Skin epidermis (tissue), 12 donors: ENCODE measurements around the gene CCDC47.
A peak's percentile ranks its signal among the peaks of the same experiment; 100 is the strongest.
"Not testable (repeated sequence)": the region's sequence is repeated elsewhere in the genome, so short reads cannot be mapped to it uniquely, and the experiment has no call there.

Experiments used
- H3K27ac ChIP-seq, 21 experiments: fragments of 200-600 bp; sonication (generic) in 11 of 21; one replicate each; pipeline ENCODE4 v1.5.0; 2020; ENCODE audit warnings: mild to moderate bottlenecking in 3 of 21, inconsistent platforms in 2 of 21, moderate library complexity in 2 of 21
- H3K4me3 ChIP-seq, 7 experiments: fragments of 200-600 bp; sonication (generic) in 2 of 7; one replicate each; pipeline ENCODE4 v1.5.0; 2020; ENCODE audit warnings: inconsistent platforms in 2 of 7, mild to moderate bottlenecking in 2 of 7, moderate library complexity in 1 of 7

The CCDC47 gene

GRCh38 chr17:63773272-63774140 is at the start of gene CCDC47:
Gene CCDC47, minus strand, starts transcription at chr17:63773597. Its CDS starts 7,422 bp downstream, at chr17:63766175.
- H3K27ac ChIP-seq = peak within 1 kb of the TSS; percentile 74 to 99 (median 96)
- peak within 1 kb of the TSS; percentile 75 to 99 (median 94) for H3K4me3 ChIP-seq

DNA sequence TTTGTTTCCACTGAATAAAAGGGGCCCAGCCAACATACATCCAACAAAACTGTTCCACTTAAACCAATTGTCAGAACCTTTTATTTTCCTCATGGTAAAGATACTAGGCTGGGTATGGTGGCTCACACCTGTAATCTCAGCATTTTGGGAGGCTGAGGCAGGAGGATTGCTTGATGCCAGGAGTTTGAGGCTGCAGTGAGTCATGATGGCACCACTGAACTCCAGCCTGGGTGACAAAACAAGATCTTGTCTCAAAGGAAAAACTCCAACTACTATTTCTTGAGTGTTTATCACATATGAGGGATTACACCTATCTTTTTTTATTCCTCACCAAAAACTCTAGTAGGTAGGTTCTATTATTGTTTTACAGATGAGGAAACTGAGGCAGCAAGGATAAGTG is 49.1 kb upstream of the CCDC47 start:
- Histone ChIP-seq H3K27ac (no peak overlapping the region), H3K4me3 (no peak overlapping the region)

DNA sequence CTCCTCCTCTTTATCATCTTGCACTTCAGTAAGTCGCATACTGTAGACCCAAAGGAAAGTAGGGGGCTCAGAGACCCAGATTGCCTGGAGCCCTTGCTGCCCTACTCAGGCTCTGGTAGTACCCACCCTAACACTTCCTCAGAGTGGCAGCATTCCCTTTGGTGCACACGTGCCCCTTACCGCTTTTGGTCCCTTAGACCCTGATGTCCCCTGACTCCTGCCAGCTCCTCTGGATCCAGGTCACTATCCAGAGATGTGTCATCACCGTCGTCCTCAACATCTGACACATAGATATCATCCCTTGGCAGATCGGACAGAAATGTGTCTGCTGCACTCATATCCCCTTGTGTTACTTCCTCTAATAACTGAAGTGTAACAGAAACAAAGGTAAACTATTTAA is 48.4 kb upstream of the CCDC47 start:
- no peak overlapping the region for H3K4me3 ChIP-seq
- no peak overlapping the region for H3K27ac ChIP-seq

DNA sequence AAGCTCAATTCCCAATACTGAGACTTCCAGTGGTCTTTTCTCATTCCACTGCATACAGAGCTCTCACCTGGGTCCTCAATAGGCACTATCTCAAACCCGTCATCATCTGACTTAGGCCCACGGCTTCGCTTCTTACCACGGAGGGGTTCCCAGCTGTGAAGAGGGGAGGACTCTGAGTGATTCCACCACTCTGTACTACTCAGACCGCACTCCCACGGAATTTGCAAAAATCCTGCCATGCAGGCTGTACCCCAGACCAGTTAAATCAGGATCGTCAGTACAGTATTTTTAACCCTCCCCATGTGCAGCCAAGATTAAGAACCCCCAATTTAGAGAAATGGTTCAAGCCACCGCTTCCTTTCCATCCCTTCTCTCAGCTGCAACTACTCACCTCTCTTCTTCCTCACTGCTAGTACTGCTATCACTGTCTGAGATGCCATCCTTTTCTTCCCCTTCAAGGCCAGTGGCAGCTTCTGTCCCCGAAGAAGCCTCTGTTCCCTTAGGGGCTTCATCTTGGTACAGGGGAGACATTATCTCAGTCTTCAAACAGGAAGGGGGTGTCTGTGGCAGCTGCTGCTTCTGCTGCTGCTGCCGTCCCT is 47.7 kb upstream of the CCDC47 start:
- Histone ChIP-seq H3K27ac (no peak overlapping the region), H3K4me3 (no peak overlapping the region)

- H3K27ac ChIP-seq = peak overlapping the region in 1 of 21 experiments; percentile 0
- H3K4me3 ChIP-seq = no peak overlapping the region
These were observed 46.5 kb upstream of the CCDC47 start for GRCh38 chr17:63819585-63820537.

GRCh38 chr17:63819131-63819530 is 45.7 kb upstream of the CCDC47 start:
- Histone ChIP-seq H3K27ac (peak overlapping the region in 1 of 21 experiments; percentile 0), H3K4me3 (no peak overlapping the region)

DNA sequence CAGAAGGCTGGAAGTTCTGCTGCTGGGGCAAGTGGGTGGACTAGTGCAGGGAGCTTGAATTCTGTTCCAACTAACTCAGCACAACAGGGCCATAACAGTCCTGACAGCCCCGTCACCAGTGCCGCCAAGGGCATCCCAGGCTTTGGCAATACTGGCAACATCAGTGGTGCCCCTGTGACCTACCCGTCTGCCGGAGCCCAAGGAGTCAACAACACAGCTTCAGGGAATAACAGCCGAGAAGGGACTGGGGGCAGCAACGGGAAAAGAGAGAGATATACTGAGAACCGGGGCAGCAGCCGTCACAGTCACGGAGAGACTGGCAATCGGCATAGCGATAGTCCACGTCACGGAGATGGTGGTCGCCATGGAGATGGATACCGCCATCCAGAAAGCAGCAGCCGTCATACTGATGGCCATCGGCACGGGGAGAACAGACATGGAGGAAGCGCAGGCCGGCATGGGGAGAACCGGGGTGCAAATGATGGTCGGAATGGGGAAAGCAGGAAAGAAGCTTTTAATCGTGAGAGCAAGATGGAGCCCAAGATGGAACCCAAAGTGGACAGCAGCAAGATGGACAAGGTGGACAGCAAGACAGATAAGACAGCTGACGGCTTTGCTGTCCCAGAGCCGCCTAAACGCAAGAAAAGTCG is 44.5 kb upstream of the CCDC47 start:
- H3K4me3 ChIP-seq = no peak overlapping the region
- no peak overlapping the region for H3K27ac ChIP-seq

GRCh38 chr17:63816669-63817068 is 43.3 kb upstream of the CCDC47 start:
- Histone ChIP-seq H3K4me3 (no peak overlapping the region), H3K27ac (no peak overlapping the region)

GRCh38 chr17:63816123-63816522 is 42.7 kb upstream of the CCDC47 start:
- Histone ChIP-seq H3K4me3 (no peak overlapping the region), H3K27ac (no peak overlapping the region)

DNA sequence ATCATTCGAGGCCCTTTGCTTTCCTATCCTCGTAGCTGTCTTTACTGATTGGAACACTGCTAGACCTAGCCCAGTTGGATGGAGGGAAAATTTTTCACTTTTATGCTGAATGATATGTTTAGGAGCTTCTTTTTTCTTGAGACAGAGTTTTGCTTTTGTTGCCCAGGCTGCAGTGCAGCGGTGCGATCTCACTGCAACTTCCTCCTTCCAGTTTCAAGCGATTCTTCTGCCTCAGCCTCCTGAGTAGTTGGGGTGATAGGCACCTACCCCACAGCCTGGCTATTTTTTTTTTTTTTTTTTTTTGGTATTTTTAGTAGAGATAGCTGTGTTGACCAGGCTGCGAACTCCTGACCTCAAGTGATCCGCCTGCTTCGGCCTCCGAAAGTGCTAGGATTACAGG is 36.6 kb upstream of the CCDC47 start:
- Histone ChIP-seq H3K4me3 (no peak overlapping the region), H3K27ac (no peak overlapping the region)

GRCh38 chr17:63805591-63805990 is 32.2 kb upstream of the CCDC47 start:
- Histone ChIP-seq H3K27ac (no peak overlapping the region), H3K4me3 (no peak overlapping the region)

- no peak overlapping the region for H3K27ac ChIP-seq
- H3K4me3 ChIP-seq = no peak overlapping the region
These were observed 30.9 kb upstream of the CCDC47 start for GRCh38 chr17:63804328-63804727.

DNA sequence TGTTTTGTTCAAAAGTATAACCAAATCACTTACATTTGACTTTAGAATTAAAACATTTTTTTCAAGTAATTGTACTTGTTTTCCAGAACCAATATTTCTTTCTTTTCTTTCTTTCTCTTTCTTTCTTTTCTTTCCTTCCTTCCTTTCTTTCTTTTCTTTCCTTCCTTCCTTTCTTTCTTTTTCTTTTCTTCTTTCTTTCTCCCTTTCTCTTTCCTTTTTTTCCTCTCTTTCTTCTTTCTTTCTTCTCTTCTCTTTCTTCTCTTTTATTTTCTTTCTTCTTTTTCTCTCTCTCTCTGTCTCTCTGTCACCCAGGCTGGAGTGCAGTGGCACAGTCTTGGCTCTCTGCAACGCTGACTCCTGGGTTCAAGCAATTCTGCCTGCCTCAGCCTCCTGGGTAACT is 27.4 kb upstream of the CCDC47 start:
- H3K4me3 ChIP-seq = no peak overlapping the region

GRCh38 chr17:63798572-63799106 is 25.2 kb upstream of the CCDC47 start:
- no peak overlapping the region for H3K27ac ChIP-seq
- no peak overlapping the region for H3K4me3 ChIP-seq

More for the DNA sequence above, 27.4 kb upstream of the CCDC47 start:
- H3K27ac ChIP-seq = no peak overlapping the region

- H3K27ac ChIP-seq, H3K4me3 ChIP-seq: not testable (repeated sequence)
These were observed 23.0 kb upstream of the CCDC47 start for GRCh38 chr17:63796375-63796774.

GRCh38 chr17:63792055-63792729 is 18.8 kb upstream of the CCDC47 start:
- H3K27ac ChIP-seq = no peak overlapping the region
- no peak overlapping the region for H3K4me3 ChIP-seq

DNA sequence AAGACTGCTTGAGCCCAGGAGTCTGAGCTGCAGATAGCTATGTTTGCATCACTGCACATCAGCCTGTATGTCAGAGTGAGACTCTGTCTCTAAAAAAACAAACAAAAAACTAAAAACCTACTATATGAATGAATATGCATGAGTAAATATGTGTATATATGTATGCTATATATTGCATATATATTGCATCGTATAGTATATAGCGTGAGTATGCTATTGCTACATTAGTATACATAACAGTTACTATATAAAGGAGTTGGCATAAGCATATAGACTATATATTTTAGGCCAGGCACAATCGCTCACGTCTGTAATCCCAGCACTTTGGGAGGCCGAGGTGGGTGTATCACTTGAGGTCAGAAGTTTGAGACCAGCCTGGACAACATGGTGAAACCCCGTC is 16.7 kb upstream of the CCDC47 start:
- no peak overlapping the region for H3K4me3 ChIP-seq
- H3K27ac ChIP-seq = no peak overlapping the region

DNA sequence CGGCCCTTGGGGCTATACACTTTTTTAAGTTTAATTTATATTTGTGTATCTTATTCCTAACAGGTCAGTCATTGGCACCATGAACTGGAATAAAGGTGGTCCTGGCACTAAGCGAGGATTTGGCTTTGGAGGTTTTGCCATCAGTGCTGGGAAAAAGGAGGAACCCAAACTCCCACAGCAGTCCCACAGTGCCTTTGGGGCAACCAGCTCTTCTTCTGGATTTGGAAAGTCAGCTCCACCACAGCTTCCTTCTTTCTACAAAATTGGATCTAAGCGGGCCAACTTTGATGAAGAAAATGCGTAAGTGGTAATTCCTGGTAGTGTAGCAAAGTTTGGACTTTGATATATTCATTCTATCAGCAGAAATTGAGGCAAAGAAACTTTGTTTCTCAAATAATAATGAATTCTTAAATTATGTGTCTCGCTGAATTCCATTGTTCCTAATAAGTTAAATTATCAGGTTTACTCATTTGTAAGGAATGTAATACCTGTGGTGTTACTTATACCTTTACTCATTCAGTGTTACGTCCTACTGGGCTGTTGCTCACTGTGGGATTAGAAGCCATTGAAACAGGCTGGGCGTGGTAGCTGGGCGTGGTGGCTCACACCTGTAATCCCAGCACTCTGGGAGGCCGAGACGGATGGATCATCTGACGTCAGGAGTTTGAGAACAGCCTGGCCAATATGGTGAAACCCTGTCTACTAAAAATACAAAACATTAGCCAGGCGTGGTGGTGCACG is 13.7 kb upstream of the CCDC47 start:
- Histone ChIP-seq H3K4me3 (no peak overlapping the region), H3K27ac (no peak overlapping the region)
